Gastroesophageal sphincter (tissue), 4 donors: ENCODE data around the gene SPECC1L. TPM values are rescaled to one million over a fixed set of nuclear protein-coding genes. Genes with fewer than 3 reads are reported as not detected.

Source experiments
- ATAC-seq: fragments of 150-250 bp; one replicate; pipeline ENCODE4 v1.9.1; 2016; ENCODE audit warnings: mild to moderate bottlenecking, moderate library complexity
- H3K27ac ChIP-seq, 4 donors: fragments of 200-600 bp; sonication (generic) in 3 of 4; 1 replicate in 3 of 4; 2 replicates in 1 of 4; pipeline ENCODE4 v1.5.1; 2016 to 2019
- H3K27me3 ChIP-seq: fragments of 200-600 bp; sonication (generic); one replicate; pipeline ENCODE4 v1.5.1; 2019
- H3K36me3 ChIP-seq, 2 donors: fragments of 200-600 bp; sonication (generic); one replicate each; pipeline ENCODE4 v1.5.1; 2019; ENCODE audit warnings: control low read depth in 1 of 2
- H3K4me1 ChIP-seq, 3 donors: fragments of 200-600 bp; sonication (generic); 1 replicate in 2 of 3; 2 replicates in 1 of 3; pipeline ENCODE4 v1.5.1; 2016 to 2019; ENCODE audit warnings: control low read depth in 2 of 3
- H3K4me3 ChIP-seq, 2 donors: fragments of 200-600 bp; sonication (generic); one replicate each; pipeline ENCODE4 v1.5.1; 2019; ENCODE audit warnings: mild to moderate bottlenecking in 1 of 2, moderate library complexity in 1 of 2
- H3K9me3 ChIP-seq, 3 donors: fragments of 200-600 bp; sonication (generic); one replicate each; pipeline ENCODE4 v1.5.1; 2017 to 2019; ENCODE audit warnings: control low read depth in 2 of 3
- EP300 ChIP-seq: sonication (generic); formaldehyde crosslinking; IDR thresholded peaks from one replicate; pipeline ENCODE4 v1.6.1; 2017; ENCODE audit warnings: antibody characterized with exemption, mild to moderate bottlenecking
- POLR2A ChIP-seq, 2 donors: fragments of 450-650 bp; IDR thresholded peaks; one replicate each; pipeline ENCODE4 v1.6.1; 2017; ENCODE audit warnings: antibody characterized with exemption in 2 of 2, mild to moderate bottlenecking in 2 of 2, moderate library complexity in 1 of 2
- POLR2AphosphoS5 ChIP-seq: sonication (generic); formaldehyde crosslinking; IDR thresholded peaks from one replicate; pipeline ENCODE4 v1.6.1; 2017; ENCODE audit warnings: antibody characterized with exemption
- WGBS, 2 donors: methylation state at CpG; one replicate each; pipeline ENCODE4 v1.1.5; 2018; ENCODE audit warnings: low coverage in 1 of 2; 5-methylcytosine and 5-hydroxymethylcytosine counted together
- total RNA-seq, 4 donors: library from RNA; depleted of rRNA; stranded (reverse); fragments of >200 nt; gene quantifications; one replicate each; pipeline ENCODE4 v1.1.0, GENCODE V29; 2016
- TF ChIP-seq, protein P1 (sequence below), 4 experiments: fragments of 200-600 bp in 2 of 4; fragments of 450-650 bp in 2 of 4; sonication (generic) in 1 of 4; IDR thresholded peaks; one replicate each; pipeline ENCODE4 v1.5.1; 2017 to 2019; ENCODE audit warnings: antibody characterized with exemption in 4 of 4, mild to moderate bottlenecking in 2 of 4, moderate library complexity in 2 of 4

The SPECC1L gene
- total RNA-seq, 4 donors from 2014 or later: 62.3 to 110 (median 92.5) TPM

DNA sequence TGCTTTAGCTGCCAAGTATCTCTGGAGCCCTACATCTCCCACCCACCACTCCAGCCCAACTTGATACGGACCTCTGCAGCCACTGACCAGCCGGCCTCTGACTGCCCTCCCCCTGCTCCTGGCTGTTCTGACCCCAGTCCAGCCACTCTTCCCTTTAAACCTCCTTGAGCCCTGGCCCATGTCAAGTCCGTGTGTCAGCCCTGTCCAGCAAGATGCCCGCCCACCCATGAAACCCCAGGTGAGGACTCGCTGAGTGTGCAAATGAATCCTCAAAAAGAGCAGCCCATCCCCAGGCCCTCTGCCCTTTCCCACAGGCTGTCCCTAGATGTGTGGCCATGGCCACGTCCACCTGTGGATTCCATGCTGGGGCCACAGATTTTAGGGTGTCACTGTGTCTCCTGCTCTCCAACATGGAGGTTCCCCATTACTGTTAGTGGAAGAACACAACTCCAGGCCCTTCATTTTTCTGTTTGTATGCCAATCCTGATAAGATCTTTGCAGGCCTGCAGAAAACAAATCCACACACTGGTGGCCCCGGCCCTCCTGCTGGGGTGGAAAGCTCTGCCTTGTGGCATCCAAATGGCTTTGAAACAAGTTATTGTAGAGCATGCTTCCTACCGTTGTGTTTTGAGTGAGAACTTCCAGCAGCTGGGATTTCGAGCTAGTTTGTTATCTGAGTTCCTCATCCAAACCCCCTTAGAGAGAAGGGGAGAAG, 134.1 kb downstream of the SPECC1L start:
- 76 to 83% methylated on average over 1 to 5 of the region's 9 CpGs for WGBS, 2 donors
- Histone ChIP-seq H3K9me3 (no peaks in the 10 kb centered on the region), H3K27me3 (no peaks in the 10 kb centered on the region), H3K27ac (no peak overlapping the region), H3K4me3 (no peak overlapping the region), H3K36me3 (peaks cover 0 to 37% of the 10 kb centered on the region in 2 donors), H3K4me1 (peaks cover 0 to 60% (median 21%) of the 10 kb centered on the region in 3 donors)
- TF ChIP-seq, protein P1, sequence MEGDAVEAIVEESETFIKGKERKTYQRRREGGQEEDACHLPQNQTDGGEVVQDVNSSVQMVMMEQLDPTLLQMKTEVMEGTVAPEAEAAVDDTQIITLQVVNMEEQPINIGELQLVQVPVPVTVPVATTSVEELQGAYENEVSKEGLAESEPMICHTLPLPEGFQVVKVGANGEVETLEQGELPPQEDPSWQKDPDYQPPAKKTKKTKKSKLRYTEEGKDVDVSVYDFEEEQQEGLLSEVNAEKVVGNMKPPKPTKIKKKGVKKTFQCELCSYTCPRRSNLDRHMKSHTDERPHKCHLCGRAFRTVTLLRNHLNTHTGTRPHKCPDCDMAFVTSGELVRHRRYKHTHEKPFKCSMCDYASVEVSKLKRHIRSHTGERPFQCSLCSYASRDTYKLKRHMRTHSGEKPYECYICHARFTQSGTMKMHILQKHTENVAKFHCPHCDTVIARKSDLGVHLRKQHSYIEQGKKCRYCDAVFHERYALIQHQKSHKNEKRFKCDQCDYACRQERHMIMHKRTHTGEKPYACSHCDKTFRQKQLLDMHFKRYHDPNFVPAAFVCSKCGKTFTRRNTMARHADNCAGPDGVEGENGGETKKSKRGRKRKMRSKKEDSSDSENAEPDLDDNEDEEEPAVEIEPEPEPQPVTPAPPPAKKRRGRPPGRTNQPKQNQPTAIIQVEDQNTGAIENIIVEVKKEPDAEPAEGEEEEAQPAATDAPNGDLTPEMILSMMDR (IDR thresholded peaks at IDR 0.05): no peak
- TF ChIP-seq POLR2A (IDR thresholded peaks at IDR 0.05) (no peak), EP300 (no peak), POLR2AphosphoS5 (no peak)
- no peak for ATAC-seq

DNA sequence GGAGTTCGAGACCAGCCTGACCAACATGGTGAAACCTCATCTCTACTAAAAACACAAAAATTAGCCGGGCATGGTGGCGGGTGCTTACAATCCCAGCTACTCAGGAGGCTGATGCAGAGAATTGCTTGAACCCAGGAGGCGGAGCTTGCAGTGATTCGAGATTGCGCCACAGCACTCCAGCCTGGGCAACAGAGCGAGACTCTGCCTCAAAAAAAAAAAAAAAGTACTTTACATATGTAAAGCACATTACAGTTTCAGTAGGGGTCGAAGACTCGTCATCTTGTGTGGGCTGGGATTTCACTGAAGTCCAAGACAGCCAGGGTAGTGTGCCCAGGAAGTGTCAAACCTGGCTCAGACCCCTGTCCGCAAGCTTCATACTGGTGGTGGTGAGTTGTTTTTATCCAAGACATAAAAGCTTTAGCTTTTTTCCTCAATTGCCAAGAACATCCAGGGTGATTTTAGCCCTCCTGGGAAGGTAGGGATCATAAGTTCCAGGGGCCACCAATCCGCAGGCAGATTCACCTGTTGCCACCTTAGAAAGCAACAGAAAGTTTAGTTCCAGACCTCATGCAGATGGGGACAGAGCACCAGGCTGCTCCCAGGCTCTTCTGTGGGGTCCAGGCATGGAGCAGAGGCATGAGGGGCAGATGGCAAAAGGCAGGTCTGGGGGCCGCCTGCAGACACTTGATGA, 135.1 kb downstream of the SPECC1L start:
- 92 to 95% methylated on average over 4 to 10 of the region's 12 CpGs for WGBS, 2 donors
- no peaks in the 10 kb centered on the region for H3K27me3 ChIP-seq
- H3K36me3 ChIP-seq: peaks cover 0 to 37% of the 10 kb centered on the region in 2 donors
- no peak for ATAC-seq
- no peak overlapping the region for H3K4me3 ChIP-seq
- peaks cover 0 to 59% (median 21%) of the 10 kb centered on the region in 3 donors for H3K4me1 ChIP-seq
- no peaks in the 10 kb centered on the region for H3K9me3 ChIP-seq
- no peak overlapping the region for H3K27ac ChIP-seq
- TF ChIP-seq POLR2AphosphoS5: no peak
- no peak for TF ChIP-seq POLR2A (IDR thresholded peaks at IDR 0.05)
- TF ChIP-seq, protein P1 (IDR thresholded peaks at IDR 0.05): no peak
- TF ChIP-seq EP300: no peak

DNA sequence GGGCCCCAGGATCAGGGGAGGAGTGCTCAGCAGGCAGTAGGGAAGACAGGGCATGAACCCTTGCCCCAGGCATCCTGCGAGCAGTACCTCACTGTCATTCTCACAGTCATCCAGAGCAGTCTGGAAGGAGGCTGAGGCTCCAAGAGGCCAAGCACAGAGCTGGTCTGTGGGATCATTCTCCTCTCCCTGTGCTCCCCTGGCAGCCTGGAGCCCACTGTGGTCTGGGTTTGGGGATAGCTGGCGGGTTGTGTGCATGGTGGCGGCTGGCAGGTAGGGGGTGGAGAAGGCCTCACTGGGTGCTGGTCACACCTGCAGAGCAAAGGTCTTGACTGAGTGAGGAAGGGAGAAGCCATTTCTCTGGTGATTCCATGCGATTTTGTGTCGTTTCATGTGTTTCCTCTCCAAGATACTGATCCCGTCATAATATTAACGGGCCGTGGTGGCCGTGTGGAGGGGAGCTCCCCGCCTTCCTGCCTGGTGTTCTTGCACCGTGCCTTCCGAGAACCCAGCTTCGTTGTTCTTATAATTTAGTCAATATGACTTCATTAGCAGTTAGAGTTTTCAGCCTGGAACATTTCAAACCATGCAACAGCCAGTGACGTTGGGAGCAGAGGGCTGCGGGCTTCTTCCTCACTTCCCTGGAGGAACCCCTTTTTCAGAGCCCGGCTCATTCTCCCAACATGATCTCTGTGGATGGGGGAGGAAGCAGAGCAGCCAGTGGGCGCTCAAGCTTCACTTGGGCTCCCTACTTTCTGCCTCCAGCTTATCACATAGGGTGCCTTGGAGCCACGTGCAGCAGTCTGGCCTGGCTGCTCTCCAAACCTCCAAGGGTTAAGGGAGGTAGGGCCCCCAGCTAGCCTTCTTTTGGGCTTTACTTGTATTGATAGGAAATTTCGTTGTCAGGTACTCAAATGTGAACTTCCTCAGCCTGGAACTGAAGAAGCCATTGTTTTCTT, 136.0 kb downstream of the SPECC1L start:
- TF ChIP-seq EP300: no peak
- H3K27me3 ChIP-seq: no peaks in the 10 kb centered on the region
- H3K9me3 ChIP-seq: no peaks in the 10 kb centered on the region
- 80 to 84% methylated on average over 10 to 12 of the region's 19 CpGs for WGBS, 2 donors
- no peak overlapping the region for H3K4me3 ChIP-seq
- H3K36me3 ChIP-seq: peaks cover 0 to 39% of the 10 kb centered on the region in 2 donors
- peaks cover 0 to 51% (median 21%) of the 10 kb centered on the region in 3 donors for H3K4me1 ChIP-seq
- H3K27ac ChIP-seq: no peak overlapping the region
- ATAC-seq: no peak

DNA sequence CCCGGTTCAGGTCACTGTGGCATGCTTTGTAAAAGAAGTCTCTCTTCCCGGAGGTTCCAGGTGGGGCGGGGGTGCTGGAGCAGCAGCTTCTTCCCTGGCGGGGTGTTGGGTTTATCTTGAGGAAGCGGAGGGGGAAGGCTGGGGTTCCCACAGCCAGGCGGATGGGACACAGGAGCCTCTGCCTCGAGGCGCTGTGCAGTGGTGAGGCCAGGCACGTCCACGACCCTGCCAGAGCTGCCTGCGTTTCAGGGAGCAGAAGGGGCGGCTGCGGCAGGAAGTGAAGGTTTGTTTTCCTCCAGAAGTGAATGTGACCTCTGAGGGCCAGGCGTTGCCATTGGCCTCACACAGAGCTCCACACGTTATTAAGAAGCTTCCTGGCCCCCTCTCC, 136.6 kb downstream of the SPECC1L start:
- H3K4me3 ChIP-seq: no peak overlapping the region
- no peak overlapping the region for H3K27ac ChIP-seq
- no peak for ATAC-seq
- H3K36me3 ChIP-seq: peaks cover 0 to 45% of the 10 kb centered on the region in 2 donors
- no peaks in the 10 kb centered on the region for H3K27me3 ChIP-seq
- no peaks in the 10 kb centered on the region for H3K9me3 ChIP-seq
- no peak for TF ChIP-seq EP300
- H3K4me1 ChIP-seq: peaks cover 0 to 44% (median 15%) of the 10 kb centered on the region in 3 donors
- WGBS, 2 donors: 31 to 60% methylated on average over 1 to 2 of the region's 15 CpGs

DNA sequence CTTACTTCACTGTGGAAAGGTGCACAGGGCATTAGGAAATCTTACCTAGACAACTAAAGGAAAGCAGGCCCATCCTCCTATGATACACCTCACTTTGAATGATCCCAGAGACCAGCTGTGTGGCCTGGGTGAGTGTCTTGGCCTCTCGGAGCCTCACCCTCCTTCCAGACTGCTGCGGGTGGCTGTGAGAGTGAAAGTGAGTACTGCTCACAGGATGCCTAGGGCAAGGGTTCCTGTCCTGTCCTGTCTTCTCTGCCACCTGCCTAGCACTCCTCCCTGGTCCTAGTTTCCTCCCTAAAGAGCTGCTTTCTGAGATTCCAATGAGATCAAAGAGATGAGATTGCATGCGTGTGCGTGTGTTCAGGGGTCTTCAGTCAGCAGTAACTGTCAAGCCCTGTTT, 137.3 kb downstream of the SPECC1L start:
- ATAC-seq: no peak
- Histone ChIP-seq H3K27me3 (no peaks in the 10 kb centered on the region), H3K4me3 (no peak overlapping the region), H3K36me3 (peaks cover 0 to 51% of the 10 kb centered on the region in 2 donors), H3K9me3 (no peaks in the 10 kb centered on the region), H3K4me1 (peaks cover 0 to 38% (median 9%) of the 10 kb centered on the region in 3 donors), H3K27ac (no peak overlapping the region)
- WGBS, 2 donors: 90 to 94% methylated on average over 2 to 4 of the region's 4 CpGs
- TF ChIP-seq, protein P1 (IDR thresholded peaks at IDR 0.05): no peak
- TF ChIP-seq POLR2A (IDR thresholded peaks at IDR 0.05): no peak
- no peak for TF ChIP-seq EP300
- TF ChIP-seq POLR2AphosphoS5: no peak
